ENCODE results near the gene RAD17.

DNA sequence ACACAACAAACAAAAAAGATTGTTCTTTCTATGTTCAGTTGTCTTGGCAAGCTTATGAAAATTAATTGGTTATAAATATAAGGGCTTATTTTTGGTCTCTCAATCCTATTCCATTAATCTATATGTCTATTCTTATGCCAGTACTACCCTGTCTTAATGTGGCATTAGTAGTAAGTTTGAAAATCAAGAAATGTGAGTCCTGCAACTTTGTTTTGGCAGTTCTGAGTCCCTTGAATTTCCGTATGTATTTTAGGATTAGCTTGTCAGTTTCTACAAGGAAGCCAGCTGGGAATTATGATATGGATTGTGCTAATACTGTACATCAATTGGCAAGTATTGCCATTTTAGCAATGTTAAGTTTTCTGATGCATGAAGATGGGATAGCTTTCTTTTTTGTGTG is 26.5 kb upstream of the RAD17 start:
- TF ChIP-seq POLR2AphosphoS5 (IDR thresholded peaks at IDR 0.05; ENCODE audit: low read depth): no peak
- TF ChIP-seq, protein P1, sequence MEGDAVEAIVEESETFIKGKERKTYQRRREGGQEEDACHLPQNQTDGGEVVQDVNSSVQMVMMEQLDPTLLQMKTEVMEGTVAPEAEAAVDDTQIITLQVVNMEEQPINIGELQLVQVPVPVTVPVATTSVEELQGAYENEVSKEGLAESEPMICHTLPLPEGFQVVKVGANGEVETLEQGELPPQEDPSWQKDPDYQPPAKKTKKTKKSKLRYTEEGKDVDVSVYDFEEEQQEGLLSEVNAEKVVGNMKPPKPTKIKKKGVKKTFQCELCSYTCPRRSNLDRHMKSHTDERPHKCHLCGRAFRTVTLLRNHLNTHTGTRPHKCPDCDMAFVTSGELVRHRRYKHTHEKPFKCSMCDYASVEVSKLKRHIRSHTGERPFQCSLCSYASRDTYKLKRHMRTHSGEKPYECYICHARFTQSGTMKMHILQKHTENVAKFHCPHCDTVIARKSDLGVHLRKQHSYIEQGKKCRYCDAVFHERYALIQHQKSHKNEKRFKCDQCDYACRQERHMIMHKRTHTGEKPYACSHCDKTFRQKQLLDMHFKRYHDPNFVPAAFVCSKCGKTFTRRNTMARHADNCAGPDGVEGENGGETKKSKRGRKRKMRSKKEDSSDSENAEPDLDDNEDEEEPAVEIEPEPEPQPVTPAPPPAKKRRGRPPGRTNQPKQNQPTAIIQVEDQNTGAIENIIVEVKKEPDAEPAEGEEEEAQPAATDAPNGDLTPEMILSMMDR (conservative IDR thresholded peaks at IDR 0.05; ENCODE audit: low read depth in 2 of 2): no peak
- TF ChIP-seq, protein P2, sequence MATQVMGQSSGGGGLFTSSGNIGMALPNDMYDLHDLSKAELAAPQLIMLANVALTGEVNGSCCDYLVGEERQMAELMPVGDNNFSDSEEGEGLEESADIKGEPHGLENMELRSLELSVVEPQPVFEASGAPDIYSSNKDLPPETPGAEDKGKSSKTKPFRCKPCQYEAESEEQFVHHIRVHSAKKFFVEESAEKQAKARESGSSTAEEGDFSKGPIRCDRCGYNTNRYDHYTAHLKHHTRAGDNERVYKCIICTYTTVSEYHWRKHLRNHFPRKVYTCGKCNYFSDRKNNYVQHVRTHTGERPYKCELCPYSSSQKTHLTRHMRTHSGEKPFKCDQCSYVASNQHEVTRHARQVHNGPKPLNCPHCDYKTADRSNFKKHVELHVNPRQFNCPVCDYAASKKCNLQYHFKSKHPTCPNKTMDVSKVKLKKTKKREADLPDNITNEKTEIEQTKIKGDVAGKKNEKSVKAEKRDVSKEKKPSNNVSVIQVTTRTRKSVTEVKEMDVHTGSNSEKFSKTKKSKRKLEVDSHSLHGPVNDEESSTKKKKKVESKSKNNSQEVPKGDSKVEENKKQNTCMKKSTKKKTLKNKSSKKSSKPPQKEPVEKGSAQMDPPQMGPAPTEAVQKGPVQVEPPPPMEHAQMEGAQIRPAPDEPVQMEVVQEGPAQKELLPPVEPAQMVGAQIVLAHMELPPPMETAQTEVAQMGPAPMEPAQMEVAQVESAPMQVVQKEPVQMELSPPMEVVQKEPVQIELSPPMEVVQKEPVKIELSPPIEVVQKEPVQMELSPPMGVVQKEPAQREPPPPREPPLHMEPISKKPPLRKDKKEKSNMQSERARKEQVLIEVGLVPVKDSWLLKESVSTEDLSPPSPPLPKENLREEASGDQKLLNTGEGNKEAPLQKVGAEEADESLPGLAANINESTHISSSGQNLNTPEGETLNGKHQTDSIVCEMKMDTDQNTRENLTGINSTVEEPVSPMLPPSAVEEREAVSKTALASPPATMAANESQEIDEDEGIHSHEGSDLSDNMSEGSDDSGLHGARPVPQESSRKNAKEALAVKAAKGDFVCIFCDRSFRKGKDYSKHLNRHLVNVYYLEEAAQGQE (IDR thresholded peaks at IDR 0.05; ENCODE audit: unreplicated experiment): no peak
- TF ChIP-seq EZH2 (IDR thresholded peaks at IDR 0.05; ENCODE audit: low read depth, unreplicated experiment): no peak
